Psoas muscle (tissue), 8 donors: Measurements from ENCODE around the gene FAM3D. TPM values are rescaled to one million over a fixed set of nuclear protein-coding genes. Genes with fewer than 3 reads are reported as not detected.

ENCODE experiments used
- ATAC-seq, 4 donors: fragments of 200-7000 bp; cut with Tn5 transposase; one replicate each; pipeline ENCODE4 v1.9.1; 2020; ENCODE audit warnings: moderate library complexity in 3 of 4, mild to moderate bottlenecking in 2 of 4
- DNase-seq, 2 donors: peaks; one replicate each; pipeline ENCODE4 v3.0.0-alpha.2; 2020
- H3K27ac ChIP-seq: fragments of 200-600 bp; one replicate; pipeline ENCODE4 v1.8.0; 2022
- H3K27me3 ChIP-seq, 3 donors: fragments of 200-600 bp in 1 of 3; one replicate each; pipeline versions ENCODE4 v1.6.1 to v1.8.0; 2013 to 2022; ENCODE audit warnings: low read length in 2 of 3, mild to moderate bottlenecking in 2 of 3, moderate library complexity in 1 of 3; ENCODE audit not compliant: insufficient read depth in 3 of 3
- H3K36me3 ChIP-seq, 2 donors: fragments of 200-600 bp in 1 of 2; one replicate each; pipeline versions ENCODE4 v1.6.1 to v1.8.0; 2013 to 2022; ENCODE audit warnings: low read depth in 1 of 2, mild to moderate bottlenecking in 1 of 2, moderate library complexity in 1 of 2; ENCODE audit not compliant: insufficient read depth in 1 of 2
- H3K4me1 ChIP-seq: fragments of 200-600 bp; one replicate; pipeline ENCODE4 v1.8.0; 2022
- H3K4me3 ChIP-seq: fragments of 200-600 bp; one replicate; pipeline ENCODE4 v1.8.0; 2022; ENCODE audit warnings: mild to moderate bottlenecking
- H3K9me3 ChIP-seq: fragments of 200-600 bp; one replicate; pipeline ENCODE4 v1.8.0; 2022
- CTCF ChIP-seq: fragments of 200-600 bp; IDR thresholded peaks from one replicate; pipeline ENCODE4 v1.8.0; 2022; ENCODE audit warnings: antibody characterized with exemption
- WGBS, 3 donors: extraction: QIAGEN DNeasy Blood & Tissue Kit; methylation state at CpG; one replicate each; pipeline versions ENCODE4 v1.1.6 to v1.1.7; 2013; 5-methylcytosine and 5-hydroxymethylcytosine counted together
- intact Hi-C, 2 donors: fragments of 100-400 bp; cut with DNase I; formaldehyde crosslinking; loops; one replicate each; pipeline versions ENCODE4 v1.11.0 to v1.14.2; 2022
- polyA plus RNA-seq, 3 donors: library from polyadenylated mRNA; stranded (reverse); fragments of 200-250 nt; gene quantifications; one replicate each; pipeline ENCODE4 v1.2.3, GENCODE V29; 2013
- total RNA-seq, 4 donors: library from RNA; stranded (reverse); fragmentation: NEBNext Ultra II Directional in 2 of 4; extraction: Animal tissue kit (Norgen Biotek cat#: 25700) in 2 of 4; gene quantifications; one replicate each; pipeline versions ENCODE4 v1.2.1 to v1.2.4, GENCODE V29; 2021 to 2023
- donor health status: healthy with polysubstance abuse.
- donor health status: DM: no; HTN: no; CAD: no; lungs with moderate emphysema.
- donor health status: Bipolar disorder and iron deficiency.
- donor health status: healthy.
- donor health status: DM: yes; HTN: yes; CAD: no.
- donor health status: DM: no; HTN: no; CAD: no.
- donor health status: DM: no; HTN: no; CAD: no.
- donor health status: DM: yes; HTN: yes; CAD: no.

FAM3D gene
- total and polyA plus RNA-seq, 7 donors: 0.05 TPM; not detected in 6

- H3K36me3 ChIP-seq: no peaks in the 10 kb centered on the region
- H3K27ac ChIP-seq: no peak overlapping the region
- H3K4me1 ChIP-seq: no peaks in the 10 kb centered on the region
- no peak for DNase-seq
- intact Hi-C loops: no loop called here
- TF ChIP-seq CTCF: no peak
- 82 to 90% (median 85%) methylated on average over 3 of the region's 3 CpGs for WGBS, 3 donors
- H3K9me3 ChIP-seq: no peaks in the 10 kb centered on the region
- no peak for ATAC-seq
- no peaks in the 10 kb centered on the region for H3K27me3 ChIP-seq
- H3K4me3 ChIP-seq: no peak overlapping the region
Observed at GRCh38 chr3:58664611-58665010, 2.0 kb downstream of the FAM3D start.

DNA sequence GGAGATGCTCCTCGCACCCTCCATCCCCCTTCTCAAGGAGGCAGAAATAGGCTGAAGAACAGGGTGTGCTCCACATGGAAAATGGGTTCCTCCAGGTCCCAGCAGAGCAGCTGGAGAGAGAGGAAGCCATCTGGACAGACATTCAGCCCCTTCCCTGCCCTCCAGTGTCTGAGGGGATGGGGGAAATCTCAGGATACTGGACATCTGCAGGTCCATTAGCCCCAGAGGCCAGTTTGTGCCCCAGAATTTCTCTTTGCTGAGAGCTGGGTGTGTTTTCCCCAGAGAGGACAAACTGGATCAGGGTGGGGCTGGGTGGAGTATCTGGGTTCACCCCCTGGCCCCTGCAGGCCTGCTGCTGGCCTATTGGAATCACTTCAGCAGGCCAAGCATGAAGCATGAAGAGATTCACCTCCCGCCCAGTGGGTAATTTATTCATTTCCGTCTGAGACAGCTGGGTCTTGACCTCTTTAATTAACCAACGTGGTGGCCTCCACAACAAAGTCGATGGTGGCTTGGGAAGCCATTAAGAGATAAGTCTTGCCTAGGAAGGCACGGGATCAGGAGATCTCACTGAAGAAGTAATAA is 4.6 kb downstream of the FAM3D start:
- Histone ChIP-seq H3K27ac (no peak overlapping the region), H3K4me1 (no peaks in the 10 kb centered on the region)
- 35 to 48% (median 42%) methylated on average over 6 of the region's 6 CpGs for WGBS, 3 donors

GRCh38 chr3:58660998-58661397 is 5.6 kb downstream of the FAM3D start:
- DNase-seq: no peak
- intact Hi-C loops: no loop called here
- WGBS, 3 donors: 75 to 80% (median 78%) methylated on average over 6 of the region's 6 CpGs

More for the DNA sequence above, 4.6 kb downstream of the FAM3D start:
- ATAC-seq: no peak
- H3K4me3 ChIP-seq: no peak overlapping the region
- intact Hi-C loops: no loop called here
- no peaks in the 10 kb centered on the region for H3K27me3 ChIP-seq
- no peaks in the 10 kb centered on the region for H3K36me3 ChIP-seq
- no peak for DNase-seq
- no peaks in the 10 kb centered on the region for H3K9me3 ChIP-seq
- no peak for TF ChIP-seq CTCF

GRCh38 chr3:58659051-58659675 is 7.4 kb downstream of the FAM3D start:
- Histone ChIP-seq H3K27me3 (no peaks in the 10 kb centered on the region), H3K9me3 (no peaks in the 10 kb centered on the region), H3K4me3 (no peak overlapping the region), H3K27ac (no peak overlapping the region), H3K4me1 (no peaks in the 10 kb centered on the region), H3K36me3 (no peaks in the 10 kb centered on the region)
- DNase-seq (no peak), ATAC-seq (no peak)
- TF ChIP-seq CTCF: no peak
- intact Hi-C loops: no loop called here
- 54 to 57% (median 56%) methylated on average over 15 of the region's 15 CpGs for WGBS, 3 donors

More at GRCh38 chr3:58660998-58661397, 5.6 kb downstream of the FAM3D start:
- Histone ChIP-seq H3K27me3 (no peaks in the 10 kb centered on the region), H3K27ac (no peak overlapping the region), H3K36me3 (no peaks in the 10 kb centered on the region), H3K4me3 (no peak overlapping the region), H3K9me3 (no peaks in the 10 kb centered on the region), H3K4me1 (no peaks in the 10 kb centered on the region)
- ATAC-seq: no peak
- no peak for TF ChIP-seq CTCF
